Uterus (tissue), 4 donors: Measurements from ENCODE around the gene TUBB4B. TPM values are rescaled to one million over a fixed set of nuclear protein-coding genes. Genes with fewer than 3 reads are reported as not detected.

Source experiments
- DNase-seq, 2 donors: peaks; one replicate each; pipeline ENCODE4 v3.0.0-alpha.2; 2019 to 2020
- H3K27ac ChIP-seq, 2 donors: fragments of 200-600 bp; sonication (generic); 1 replicate in 1 of 2; 2 replicates in 1 of 2; pipeline ENCODE4 v1.5.1; 2016 to 2018
- H3K27me3 ChIP-seq, 2 donors: fragments of 200-600 bp; sonication (generic); one replicate each; pipeline ENCODE4 v1.5.1; 2018 to 2019; ENCODE audit warnings: control low read depth in 1 of 2
- H3K36me3 ChIP-seq, 2 donors: fragments of 200-600 bp; sonication (generic); one replicate each; pipeline ENCODE4 v1.5.1; 2019; ENCODE audit warnings: control low read depth in 1 of 2
- H3K4me1 ChIP-seq, 2 donors: fragments of 200-600 bp; sonication (generic); one replicate each; pipeline ENCODE4 v1.5.1; 2018 to 2019; ENCODE audit warnings: control low read depth in 1 of 2
- H3K4me3 ChIP-seq, 2 donors: fragments of 200-600 bp; sonication (generic); 1 replicate in 1 of 2; 2 replicates in 1 of 2; pipeline ENCODE4 v1.5.1; 2018 to 2019; ENCODE audit warnings: mild to moderate bottlenecking in 1 of 2
- H3K9me3 ChIP-seq, 2 donors: fragments of 200-600 bp; sonication (generic); one replicate each; pipeline ENCODE4 v1.5.1; 2019; ENCODE audit warnings: control low read depth in 1 of 2
- POLR2A ChIP-seq, 2 donors: fragments of 450-650 bp; IDR thresholded peaks; one replicate each; pipeline ENCODE4 v1.6.1; 2016; ENCODE audit warnings: antibody characterized with exemption in 2 of 2, mild to moderate bottlenecking in 1 of 2, moderate library complexity in 1 of 2
- intact Hi-C: fragments of 100-400 bp; cut with DNase I; formaldehyde crosslinking; loops from one replicate; pipeline ENCODE4 v1.15.1; 2023; ENCODE audit warnings: low total_unique reads
- total RNA-seq, 4 donors: library from RNA; depleted of rRNA in 3 of 4; stranded (reverse); fragments of >200 nt in 3 of 4; gene quantifications; one replicate each; pipeline versions ENCODE4 v1.1.0 to v1.2.4, GENCODE V29; 2014 to 2023
- TF ChIP-seq, protein P1 (sequence below), 4 experiments: fragments of 200-600 bp in 2 of 4; fragments of 450-650 bp in 2 of 4; sonication (generic) in 2 of 4; IDR thresholded peaks; one replicate each; pipeline ENCODE4 v1.5.1; 2016 to 2019; ENCODE audit warnings: antibody characterized with exemption in 4 of 4, mild to moderate bottlenecking in 2 of 4, moderate library complexity in 1 of 4
- donor health status: DM: yes; HTN: yes; CAD: no.

The TUBB4B gene
- total RNA-seq, 4 donors from 2014 or later = 91.5 to 174 (median 139) TPM

DNA sequence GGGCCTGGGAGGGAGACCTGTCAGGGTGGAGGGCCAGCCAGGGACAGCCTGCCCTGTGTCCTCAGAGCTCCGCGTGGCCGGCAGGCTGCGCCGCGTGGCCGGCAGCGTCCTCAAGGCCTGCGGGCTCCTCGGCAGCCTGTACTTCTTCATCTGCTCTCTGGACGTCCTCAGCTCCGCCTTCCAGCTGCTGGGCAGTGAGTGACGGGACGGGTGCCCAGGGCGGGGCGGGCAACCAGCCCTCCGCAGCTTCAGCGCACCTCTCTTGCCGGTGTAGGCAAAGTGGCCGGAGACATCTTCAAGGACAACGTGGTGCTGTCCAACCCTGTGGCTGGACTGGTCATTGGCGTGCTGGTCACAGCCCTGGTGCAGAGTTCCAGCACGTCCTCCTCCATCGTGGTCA, 8.6 kb upstream of the TUBB4B start:
- H3K27me3 ChIP-seq = peaks cover 9 to 29% of the 10 kb centered on the region in 2 donors
- intact Hi-C loops = no loop called here

DNA sequence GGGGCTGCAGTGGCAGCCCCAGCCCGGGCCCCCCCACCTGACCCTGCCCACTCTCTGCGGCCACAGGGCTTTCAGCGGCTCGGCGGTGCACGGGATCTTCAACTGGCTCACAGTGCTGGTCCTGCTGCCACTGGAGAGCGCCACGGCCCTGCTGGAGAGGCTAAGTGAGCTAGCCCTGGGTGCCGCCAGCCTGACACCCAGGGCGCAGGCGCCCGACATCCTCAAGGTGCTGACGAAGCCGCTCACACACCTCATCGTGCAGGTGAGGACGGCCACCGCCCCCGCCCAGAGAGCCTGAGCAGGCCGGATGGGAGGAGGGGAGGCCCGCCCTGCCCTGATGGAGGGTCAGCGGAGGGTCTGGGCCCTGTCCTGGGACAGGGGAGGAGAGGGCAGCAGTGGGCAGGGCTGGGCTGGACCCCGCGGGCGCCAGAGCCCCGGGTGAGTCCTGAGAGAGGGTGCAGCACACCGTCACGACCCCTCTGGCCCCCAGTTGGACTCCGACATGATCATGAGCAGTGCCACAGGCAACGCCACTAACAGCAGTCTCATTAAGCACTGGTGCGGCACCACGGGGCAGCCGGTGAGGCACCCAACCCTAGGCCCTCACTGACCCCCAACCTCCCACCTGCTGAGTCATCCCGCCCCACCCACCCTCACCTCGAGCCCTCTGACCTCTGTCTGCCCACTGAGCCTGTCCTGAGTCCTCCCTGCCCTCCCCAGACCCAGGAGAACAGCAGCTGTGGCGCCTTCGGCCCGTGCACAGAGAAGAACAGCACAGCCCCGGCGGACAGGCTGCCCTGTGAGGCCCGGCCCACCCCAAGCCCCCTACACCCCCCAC, 7.7 kb upstream of the TUBB4B start:
- H3K9me3 ChIP-seq = no peaks in the 10 kb centered on the region
- H3K27ac ChIP-seq = no peak overlapping the region
- intact Hi-C loops = no loop called here
- no peaks in the 10 kb centered on the region for H3K36me3 ChIP-seq
- H3K4me1 ChIP-seq = peaks cover 0 to 9% of the 10 kb centered on the region in 2 donors
- DNase-seq = no peak
- H3K4me3 ChIP-seq = no peak overlapping the region
- TF ChIP-seq POLR2A (IDR thresholded peaks at IDR 0.05) = no peak
- TF ChIP-seq, protein P1, sequence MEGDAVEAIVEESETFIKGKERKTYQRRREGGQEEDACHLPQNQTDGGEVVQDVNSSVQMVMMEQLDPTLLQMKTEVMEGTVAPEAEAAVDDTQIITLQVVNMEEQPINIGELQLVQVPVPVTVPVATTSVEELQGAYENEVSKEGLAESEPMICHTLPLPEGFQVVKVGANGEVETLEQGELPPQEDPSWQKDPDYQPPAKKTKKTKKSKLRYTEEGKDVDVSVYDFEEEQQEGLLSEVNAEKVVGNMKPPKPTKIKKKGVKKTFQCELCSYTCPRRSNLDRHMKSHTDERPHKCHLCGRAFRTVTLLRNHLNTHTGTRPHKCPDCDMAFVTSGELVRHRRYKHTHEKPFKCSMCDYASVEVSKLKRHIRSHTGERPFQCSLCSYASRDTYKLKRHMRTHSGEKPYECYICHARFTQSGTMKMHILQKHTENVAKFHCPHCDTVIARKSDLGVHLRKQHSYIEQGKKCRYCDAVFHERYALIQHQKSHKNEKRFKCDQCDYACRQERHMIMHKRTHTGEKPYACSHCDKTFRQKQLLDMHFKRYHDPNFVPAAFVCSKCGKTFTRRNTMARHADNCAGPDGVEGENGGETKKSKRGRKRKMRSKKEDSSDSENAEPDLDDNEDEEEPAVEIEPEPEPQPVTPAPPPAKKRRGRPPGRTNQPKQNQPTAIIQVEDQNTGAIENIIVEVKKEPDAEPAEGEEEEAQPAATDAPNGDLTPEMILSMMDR (IDR thresholded peaks at IDR 0.05) = no peak
- peaks cover 5 to 25% of the 10 kb centered on the region in 2 donors for H3K27me3 ChIP-seq

More for the DNA sequence above, 8.6 kb upstream of the TUBB4B start:
- Histone ChIP-seq H3K36me3 (no peaks in the 10 kb centered on the region), H3K4me1 (peaks cover 0 to 9% of the 10 kb centered on the region in 2 donors), H3K9me3 (no peaks in the 10 kb centered on the region), H3K27ac (no peak overlapping the region), H3K4me3 (no peak overlapping the region)
- TF ChIP-seq POLR2A (IDR thresholded peaks at IDR 0.05) = no peak
- TF ChIP-seq, protein P1 (IDR thresholded peaks at IDR 0.05) = no peak
- DNase-seq = no peak

DNA sequence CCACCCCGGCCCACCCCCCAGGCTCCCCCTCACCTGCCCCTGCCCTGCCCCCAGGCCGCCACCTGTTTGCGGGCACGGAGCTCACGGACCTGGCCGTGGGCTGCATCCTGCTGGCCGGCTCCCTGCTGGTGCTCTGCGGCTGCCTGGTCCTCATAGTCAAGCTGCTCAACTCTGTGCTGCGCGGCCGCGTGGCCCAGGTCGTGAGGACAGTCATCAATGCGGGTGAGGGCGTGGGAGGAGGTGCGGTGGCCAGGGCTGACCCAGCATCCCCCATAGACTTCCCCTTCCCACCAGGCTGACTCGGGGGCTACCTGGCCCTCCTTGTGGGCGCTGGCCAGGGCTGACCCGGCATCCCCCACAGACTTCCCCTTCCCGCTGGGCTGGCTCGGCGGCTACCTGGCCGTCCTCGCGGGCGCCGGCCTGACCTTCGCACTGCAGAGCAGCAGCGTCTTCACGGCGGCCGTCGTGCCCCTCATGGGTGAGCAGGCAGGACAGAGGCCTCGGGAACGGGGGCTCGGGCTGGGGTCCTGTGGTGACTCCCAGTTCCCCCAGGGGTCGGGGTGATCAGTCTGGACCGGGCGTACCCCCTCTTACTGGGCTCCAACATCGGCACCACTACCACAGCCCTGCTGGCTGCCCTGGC, 6.9 kb upstream of the TUBB4B start:
- peaks cover 0 to 9% of the 10 kb centered on the region in 2 donors for H3K4me1 ChIP-seq
- H3K9me3 ChIP-seq = no peaks in the 10 kb centered on the region
- intact Hi-C loops = no loop called here
- H3K27ac ChIP-seq = no peak overlapping the region
- TF ChIP-seq, protein P1 (IDR thresholded peaks at IDR 0.05) = no peak
- no peak for TF ChIP-seq POLR2A (IDR thresholded peaks at IDR 0.05)
- no peak overlapping the region for H3K4me3 ChIP-seq
- H3K36me3 ChIP-seq = no peaks in the 10 kb centered on the region
- H3K27me3 ChIP-seq = peaks cover 0 to 17% of the 10 kb centered on the region in 2 donors
- DNase-seq = no peak

DNA sequence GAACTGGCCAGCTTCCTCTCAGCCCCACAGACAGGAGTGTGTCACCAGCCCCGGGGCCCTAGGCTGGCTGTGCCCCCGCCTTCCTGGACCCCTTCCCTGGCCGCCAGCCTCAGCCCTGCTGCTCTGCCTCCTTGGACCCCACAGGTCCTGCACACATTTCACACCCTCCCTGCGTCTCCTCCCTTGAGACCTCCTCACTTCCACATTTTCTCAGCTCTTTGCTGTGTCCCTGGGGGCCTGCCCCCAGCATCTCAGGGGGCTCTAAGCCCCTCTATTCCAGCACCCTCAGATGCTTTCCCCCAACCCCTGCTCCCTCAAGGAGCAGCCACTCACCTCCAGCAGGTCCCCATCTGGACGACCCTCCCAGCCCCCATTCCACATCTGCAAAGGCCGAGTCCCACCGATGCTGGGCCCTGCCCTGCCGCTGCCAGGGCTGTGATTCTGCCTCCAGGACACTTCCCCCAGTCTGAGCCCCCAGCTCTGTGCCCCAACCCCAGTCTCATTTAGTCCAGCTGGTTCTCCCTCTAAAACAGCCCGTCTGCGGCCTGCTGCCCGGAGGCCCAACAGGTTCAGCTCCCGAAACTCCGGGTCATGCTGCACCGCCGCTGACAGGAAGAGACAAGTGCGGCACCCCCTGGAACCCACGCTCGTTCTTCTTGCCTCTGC, 6.2 kb upstream of the TUBB4B start:
- no peak for TF ChIP-seq POLR2A (IDR thresholded peaks at IDR 0.05)
- TF ChIP-seq, protein P1 (IDR thresholded peaks at IDR 0.05) = no peak
- H3K9me3 ChIP-seq = no peaks in the 10 kb centered on the region
- no peaks in the 10 kb centered on the region for H3K36me3 ChIP-seq
- peaks cover 0 to 10% of the 10 kb centered on the region in 2 donors for H3K27me3 ChIP-seq
- no peak overlapping the region for H3K27ac ChIP-seq
- no peak for DNase-seq
- no peak overlapping the region for H3K4me3 ChIP-seq
- intact Hi-C loops = no loop called here
- H3K4me1 ChIP-seq = peaks cover 0 to 9% of the 10 kb centered on the region in 2 donors
